K562 (cell line): ENCODE measurements around the gene ETV7. TPM values are rescaled to one million over a fixed set of nuclear protein-coding genes. Genes with fewer than 3 reads are reported as not detected.

Experiments
- ATAC-seq: fragments of 200-7000 bp; cut with Tn5 transposase; 3 replicates; pipeline ENCODE4 v1.9.1; 2020; ENCODE audit warnings: moderate library complexity
- BruUV-seq: library from RNA; stranded (reverse); fragments of 400-500 nt; replicated peaks from 2 replicates; lab custom pipeline; 2021; lab: Mats Ljungman, UMichigan
- CTCF ChIA-PET: fragments of 300-600 bp; formaldehyde crosslinking; extraction: SDS; loops from one replicate; lab custom pipeline; 2021; ENCODE audit warnings: low intra/inter-chr PET ratio; lab: Yijun Ruan, JAX
- POLR2A ChIA-PET: fragments of 300-600, 350-650 bp; sonication (Branson Sonifier 250); formaldehyde crosslinking; extraction: SDS; loops from one replicate; lab custom pipeline; 2021; ENCODE audit warnings: antibody characterized with exemption, inconsistent platforms; lab: Yijun Ruan, JAX
- DNase-seq, 4 experiments: peaks; one replicate each; pipeline versions ENCODE4 v3.0.0 to v3.0.0-alpha.2; 2011 to 2018; ENCODE audit warnings: low spot score in 3 of 4, mixed read lengths in 3 of 4; ENCODE audit errors: extremely low read depth in 1 of 4
- FAIRE-seq: peaks from 2 replicates; lab custom pipeline; 2011; peaks lifted over from hg19 to GRCh38; lab: Jason Lieb, UNC
- H2AFZ ChIP-seq: 2 replicates; pipeline ENCODE4 v1.6.0; 2011; ENCODE audit warnings: low read depth, low read length, control low read depth, inconsistent platforms
- H3K27ac ChIP-seq: fragments of 200-600 bp; 3 replicates; pipeline ENCODE4 v1.8.0; 2011; ENCODE audit warnings: low read depth, mild to moderate bottlenecking, control low read depth, inconsistent platforms, low read length, moderate library complexity, mixed read lengths; ENCODE audit errors: extremely low read depth
- H3K27me3 ChIP-seq, 2 experiments: fragments of 300-600 bp in 1 of 2; 2 replicates in 1 of 2; 3 replicates in 1 of 2; pipeline versions ENCODE4 v1.6.0 to v1.8.0; 2011; ENCODE audit warnings: inconsistent platforms in 2 of 2, low read length in 2 of 2, mild to moderate bottlenecking in 1 of 2, mixed read lengths in 1 of 2, moderate library complexity in 1 of 2; ENCODE audit not compliant: control insufficient read depth in 2 of 2, insufficient read depth in 2 of 2
- H3K36me3 ChIP-seq: fragments of 300-600 bp; 3 replicates; pipeline ENCODE4 v1.8.0; 2011; ENCODE audit warnings: mild to moderate bottlenecking, low read length, inconsistent platforms; ENCODE audit not compliant: control insufficient read depth, insufficient read depth
- H3K4me1 ChIP-seq, 2 experiments: fragments of 200-600 bp in 1 of 2; replicated peaks in 1 of 2; 2 replicates in 1 of 2; 3 replicates in 1 of 2; pipeline versions ENCODE4 v1.5.1 to v1.8.0; 2011; ENCODE audit warnings: inconsistent platforms in 2 of 2, low read length in 2 of 2, mild to moderate bottlenecking in 1 of 2, mixed read lengths in 1 of 2, moderate library complexity in 1 of 2; ENCODE audit not compliant: control insufficient read depth in 2 of 2, insufficient read depth in 2 of 2
- H3K4me2 ChIP-seq: 2 replicates; pipeline ENCODE4 v1.6.1; 2011; ENCODE audit warnings: low read length, control low read depth, inconsistent platforms, mixed read lengths; ENCODE audit not compliant: insufficient read depth
- H3K4me3 ChIP-seq: fragments of 200-600 bp; sonication (generic), shearing (Covaris generic); 2 replicates; pipeline ENCODE4 v1.5.1; 2016; ENCODE audit warnings: control low read depth, inconsistent platforms
- H3K79me2 ChIP-seq: fragments of 200-600 bp; 3 replicates; pipeline ENCODE4 v1.8.0; 2011; ENCODE audit warnings: low read length, inconsistent platforms; ENCODE audit not compliant: control insufficient read depth, insufficient read depth
- H3K9ac ChIP-seq, 2 experiments: 2 replicates each; pipeline versions ENCODE4 v1.6.0 to v1.6.1; 2011; ENCODE audit warnings: low read depth in 2 of 2, low read length in 2 of 2, control low read depth in 1 of 2, inconsistent platforms in 1 of 2, mild to moderate bottlenecking in 1 of 2, mixed read lengths in 1 of 2; ENCODE audit not compliant: insufficient read depth in 1 of 2
- H3K9me1 ChIP-seq: one replicate; pipeline ENCODE4 v1.6.0; 2011; ENCODE audit warnings: inconsistent platforms, mild to moderate bottlenecking, low read length, moderate library complexity; ENCODE audit not compliant: control insufficient read depth, insufficient read depth
- H3K9me3 ChIP-seq: replicated peaks from 2 replicates; pipeline ENCODE4 v1.5.1; 2011; ENCODE audit warnings: low read depth, low read length, inconsistent platforms; ENCODE audit not compliant: control insufficient read depth, insufficient read depth
- H4K20me1 ChIP-seq: replicated peaks from 2 replicates; pipeline ENCODE4 v1.6.1; 2011; ENCODE audit warnings: low read length, inconsistent platforms, mixed read lengths; ENCODE audit not compliant: control insufficient read depth, insufficient read depth
- CTCF ChIP-seq, 3 experiments: IDR thresholded peaks in 2 of 3; conservative IDR thresholded peaks in 1 of 3; 2 replicates each; pipeline ENCODE4 v1.5.1; 2011 to 2012; ENCODE audit warnings: low read length in 3 of 3, mild to moderate bottlenecking in 3 of 3, control low read depth in 2 of 3, improper control_type of control experiment in 1 of 3, inconsistent platforms in 1 of 3, low read depth in 1 of 3, mixed read lengths in 1 of 3, moderate library complexity in 1 of 3; ENCODE audit not compliant: insufficient read depth in 2 of 3
- ELK3 ChIP-seq: fragments of 450-650 bp; formaldehyde crosslinking; IDR thresholded peaks from 2 replicates; pipeline ENCODE4 v1.4.0; 2020; ENCODE audit warnings: mild to moderate bottlenecking
- EZH2 ChIP-seq: IDR thresholded peaks from 2 replicates; pipeline ENCODE4 v1.6.1; 2012; ENCODE audit warnings: low read depth, mild to moderate bottlenecking, inconsistent platforms, low read length, borderline replicate concordance
- FOXA3 ChIP-seq, 2 experiments: fragments of 450-650 bp in 1 of 2; sonication (generic) in 1 of 2; formaldehyde crosslinking; IDR thresholded peaks in 1 of 2; conservative IDR thresholded peaks in 1 of 2; 2 replicates each; pipeline versions ENCODE4 v1.4.0 to v1.8.0; 2020 to 2022; ENCODE audit warnings: mild to moderate bottlenecking in 2 of 2, missing genetic modification reagents in 1 of 2
- KDM2B ChIP-seq: fragments of 250-450 bp; sonication (Bioruptor Pico); IDR thresholded peaks from 2 replicates; pipeline ENCODE4 v1.8.0; 2021; ENCODE audit warnings: mild to moderate bottlenecking, moderate library complexity
- STAT6 ChIP-seq: sonication (generic); formaldehyde crosslinking; IDR thresholded peaks from 2 replicates; pipeline ENCODE4 v1.8.1; 2023; ENCODE audit warnings: mild to moderate bottlenecking, missing genetic modification reagents
- THAP12 ChIP-seq: fragments of 250-450 bp; sonication (Bioruptor Pico); IDR thresholded peaks from 2 replicates; pipeline ENCODE4 v1.9.0; 2021; ENCODE audit warnings: mild to moderate bottlenecking, inconsistent platforms
- XRCC5 ChIP-seq: fragments of 200-400 bp; formaldehyde crosslinking; IDR thresholded peaks from 2 replicates; pipeline ENCODE4 v1.6.1; 2017; ENCODE audit warnings: low read depth, mild to moderate bottlenecking, low read length
- ZNF717 ChIP-seq: fragments of 250-450 bp; sonication (Bioruptor Pico); IDR thresholded peaks from 2 replicates; pipeline ENCODE4 v1.5.0; 2021
- WGBS: fragments of 100-300 bp; shearing (Covaris generic); methylation state at CpG from one replicate; pipeline ENCODE4 v1.1.6; 2016; ENCODE audit warnings: low coverage, mixed read lengths; ENCODE audit not compliant: insufficient coverage; ENCODE audit errors: missing lambda C conversion rate; 5-methylcytosine and 5-hydroxymethylcytosine counted together
- in situ Hi-C: fragments of 300-500 bp; cut with MboI; formaldehyde crosslinking; loops from 4 replicates; pipeline ENCODE4 v1.15.0; 2018; ENCODE audit warnings: inconsistent platforms, mixed read lengths
- intact Hi-C: fragments of 100-400 bp; cut with micrococcal nuclease; formaldehyde crosslinking; loops from 2 replicates; pipeline ENCODE4 v1.14.2; 2022
- polyA plus RNA-seq, 8 experiments: library from polyadenylated mRNA; depleted of rRNA in 4 of 8; stranded (reverse) in 5 of 8; unstranded in 3 of 8; fragments of >200 nt; fragmentation: Nextera tagmentation in 2 of 8; fragmentation: Illumina TruSeq in 1 of 8; extraction: Ambion mirVana in 2 of 8; extraction: Trizol in 1 of 8; gene quantifications; 2 replicates each; pipeline versions ENCODE4 v1.2.1 to v1.2.3, GENCODE V29; 2011 to 2014; ENCODE audit warnings: inconsistent platforms in 1 of 8, missing spikeins in 1 of 8
- total RNA-seq, 7 experiments: library from RNA; depleted of rRNA in 6 of 7; stranded (reverse); fragments of >200 nt in 6 of 7; fragmentation: Illumina TruSeq in 2 of 7; extraction: Trizol in 2 of 7; gene quantifications; 2 replicates each; pipeline versions ENCODE4 v1.2.1 to v1.2.3, GENCODE V29; 2011 to 2021; ENCODE audit warnings: low replicate concordance in 1 of 7
- TF ChIP-seq, protein P1 (sequence below), 2 experiments: fragments of 450-650 bp; conservative IDR thresholded peaks; 2 replicates each; pipeline ENCODE4 v1.6.1; 2017; ENCODE audit warnings: mild to moderate bottlenecking in 2 of 2, moderate library complexity in 2 of 2
- TF ChIP-seq, protein P2 (sequence below): fragments of 250-450 bp; sonication (Bioruptor Pico); IDR thresholded peaks from 2 replicates; pipeline ENCODE4 v1.5.0; 2021

ETV7 gene
- total and polyA plus RNA-seq, 9 of the 15 experiments (the other 6 are each of a cell fraction or from before 2014, with no cell fraction given): 0.07 to 0.22 (median 0.14) TPM; not detected in 3

- H3K4me2 ChIP-seq: no peak overlapping the region
- in situ Hi-C loops: no loop called here
- DNase-seq (no peak), FAIRE-seq (no peak), ATAC-seq (no peak)
- intact Hi-C loops: no loop called here
- no peaks in the 10 kb centered on the region for H3K36me3 ChIP-seq
- no peaks in the 10 kb centered on the region for H3K4me1 ChIP-seq
- no peaks in the 10 kb centered on the region for H3K9me3 ChIP-seq
- H3K9ac ChIP-seq: no peak overlapping the region
- 0% methylated on average over 1 of the region's 1 CpG for WGBS
- no peak overlapping the region for H2AFZ ChIP-seq
- no peak overlapping the region for H3K27ac ChIP-seq
- no peaks in the 10 kb centered on the region for H3K79me2 ChIP-seq
- no peak overlapping the region for H3K4me3 ChIP-seq
- H4K20me1 ChIP-seq: no peaks in the 10 kb centered on the region
- ChIA-PET POLR2A (no interaction called here), CTCF (no interaction called here)
- H3K9me1 ChIP-seq: no peaks in the 10 kb centered on the region
- no TSS peak for BruUV-seq
- peaks cover 0 to 3% of the 10 kb centered on the region in 2 experiments; a peak in 1 of 5 replicates for H3K27me3 ChIP-seq
- TF ChIP-seq KDM2B: no peak
- no peak for TF ChIP-seq THAP12 (CRISPR knock-in tag)
- TF ChIP-seq, protein P1, sequence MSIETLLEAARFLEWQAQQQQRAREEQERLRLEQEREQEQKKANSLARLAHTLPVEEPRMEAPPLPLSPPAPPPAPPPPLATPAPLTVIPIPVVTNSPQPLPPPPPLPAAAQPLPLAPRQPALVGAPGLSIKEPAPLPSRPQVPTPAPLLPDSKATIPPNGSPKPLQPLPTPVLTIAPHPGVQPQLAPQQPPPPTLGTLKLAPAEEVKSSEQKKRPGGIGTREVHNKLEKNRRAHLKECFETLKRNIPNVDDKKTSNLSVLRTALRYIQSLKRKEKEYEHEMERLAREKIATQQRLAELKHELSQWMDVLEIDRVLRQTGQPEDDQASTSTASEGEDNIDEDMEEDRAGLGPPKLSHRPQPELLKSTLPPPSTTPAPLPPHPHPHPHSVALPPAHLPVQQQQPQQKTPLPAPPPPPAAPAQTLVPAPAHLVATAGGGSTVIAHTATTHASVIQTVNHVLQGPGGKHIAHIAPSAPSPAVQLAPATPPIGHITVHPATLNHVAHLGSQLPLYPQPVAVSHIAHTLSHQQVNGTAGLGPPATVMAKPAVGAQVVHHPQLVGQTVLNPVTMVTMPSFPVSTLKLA (conservative IDR thresholded peaks at IDR 0.05): no peak
- TF ChIP-seq, protein P2, sequence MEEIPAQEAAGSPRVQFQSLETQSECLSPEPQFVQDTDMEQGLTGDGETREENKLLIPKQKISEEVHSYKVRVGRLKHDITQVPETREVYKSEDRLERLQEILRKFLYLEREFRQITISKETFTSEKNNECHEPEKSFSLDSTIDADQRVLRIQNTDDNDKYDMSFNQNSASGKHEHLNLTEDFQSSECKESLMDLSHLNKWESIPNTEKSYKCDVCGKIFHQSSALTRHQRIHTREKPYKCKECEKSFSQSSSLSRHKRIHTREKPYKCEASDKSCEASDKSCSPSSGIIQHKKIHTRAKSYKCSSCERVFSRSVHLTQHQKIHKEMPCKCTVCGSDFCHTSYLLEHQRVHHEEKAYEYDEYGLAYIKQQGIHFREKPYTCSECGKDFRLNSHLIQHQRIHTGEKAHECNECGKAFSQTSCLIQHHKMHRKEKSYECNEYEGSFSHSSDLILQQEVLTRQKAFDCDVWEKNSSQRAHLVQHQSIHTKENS (CRISPR knock-in tag): no peak
- no peak for TF ChIP-seq EZH2
- TF ChIP-seq ELK3 (CRISPR knock-in tag): no peak
- TF ChIP-seq ZNF717 (CRISPR knock-in tag): no peak
- TF ChIP-seq STAT6 (CRISPR knock-in tag): no peak
- TF ChIP-seq FOXA3 (CRISPR knock-in tag; conservative IDR thresholded peaks at IDR 0.05 in 1 of 2, IDR thresholded peaks at IDR 0.05 in 1 of 2): no peak
- no peak for TF ChIP-seq XRCC5
- TF ChIP-seq CTCF (IDR thresholded peaks at IDR 0.05 in 2 of 3, conservative IDR thresholded peaks at IDR 0.05 in 1 of 3; ENCODE audit: insufficient read depth in 2 of 3, low read depth in 1 of 3, low read length in 3 of 3): no peak
Observed at GRCh38 chr6:36414481-36414880, 27.0 kb upstream of the ETV7 start.
